ENCODE results near the gene STAT4.
A peak's percentile ranks its signal among the peaks of the same experiment; 100 is the strongest.
"Not testable (repeated sequence)": the region's sequence is repeated elsewhere in the genome, so short reads cannot be mapped to it uniquely, and the experiment has no call there.

STAT4 gene

GRCh38 chr2:190996947-190997346 is 153.8 kb downstream of the STAT4 start:
- TF ChIP-seq CTCF (IDR thresholded peaks at IDR 0.05; ENCODE audit: low read length, missing control alignments) = no peak
- no peak overlapping the region for H3K4me3 ChIP-seq (replicated peaks; ENCODE audit: low read depth, low read length)
- DNase-seq (ENCODE audit: low read depth) = no peak

- peak; percentile 56 for DNase-seq (ENCODE audit: low read depth)
Observed at GRCh38 chr2:190996338-190996946, 154.4 kb downstream of the STAT4 start.

DNA sequence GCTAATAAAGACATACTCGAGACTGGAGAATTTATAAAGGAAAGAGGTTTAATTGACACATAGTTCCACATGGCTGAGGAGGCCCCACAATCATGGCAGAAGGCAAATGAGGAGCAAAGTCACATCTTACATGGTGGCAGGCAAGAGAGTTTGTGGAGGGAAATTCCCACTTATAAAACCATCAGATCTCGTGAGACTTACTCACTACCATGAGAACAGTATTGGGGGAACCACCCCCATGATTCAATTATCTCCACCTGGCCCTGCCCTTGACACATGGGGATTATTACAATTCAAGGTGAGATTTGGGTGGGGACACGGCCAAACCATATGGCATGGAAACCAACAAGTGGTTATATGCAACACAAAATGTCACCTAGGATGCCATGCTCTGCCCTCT is 155.5 kb downstream of the STAT4 start:
- not testable (repeated sequence) for H3K4me3 ChIP-seq (replicated peaks; ENCODE audit: low read depth, low read length); DNase-seq (ENCODE audit: low read depth)

More at GRCh38 chr2:190996338-190996946, 154.4 kb downstream of the STAT4 start:
- peak; percentile 88 for TF ChIP-seq CTCF (IDR thresholded peaks at IDR 0.05; ENCODE audit: low read length, missing control alignments)
- no peak overlapping the region for H3K4me3 ChIP-seq (replicated peaks; ENCODE audit: low read depth, low read length)

- no peak overlapping the region for H3K4me3 ChIP-seq (replicated peaks; ENCODE audit: low read depth, low read length)
- TF ChIP-seq CTCF (IDR thresholded peaks at IDR 0.05; ENCODE audit: low read length, missing control alignments) = no peak
- no peak for DNase-seq (ENCODE audit: low read depth)
Observed at GRCh38 chr2:190994148-190994547, 156.6 kb downstream of the STAT4 start.

DNA sequence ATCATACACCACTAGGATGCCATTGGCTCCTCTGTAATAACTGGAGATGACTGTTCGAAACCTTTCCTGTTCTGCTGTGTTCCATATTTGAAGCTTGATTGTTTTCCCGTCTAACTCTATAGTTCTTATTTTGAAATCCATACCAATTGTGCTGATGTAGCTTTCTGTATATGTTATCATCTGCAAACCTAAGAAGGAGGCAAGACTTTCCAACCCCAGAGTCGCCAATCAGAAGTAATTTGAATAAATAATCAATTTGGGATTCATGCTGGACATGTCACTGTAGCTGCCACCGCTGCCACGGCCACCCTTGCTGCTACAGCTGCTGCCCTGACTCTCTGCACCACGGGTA is 157.5 kb downstream of the STAT4 start:
- H3K4me3 ChIP-seq (replicated peaks; ENCODE audit: low read depth, low read length) = no peak overlapping the region
- TF ChIP-seq CTCF (IDR thresholded peaks at IDR 0.05; ENCODE audit: low read length, missing control alignments) = no peak
- DNase-seq (ENCODE audit: low read depth) = no peak

- H3K4me3 ChIP-seq (replicated peaks; ENCODE audit: low read depth, low read length) = no peak overlapping the region
- DNase-seq (ENCODE audit: low read depth) = no peak
- no peak for TF ChIP-seq CTCF (IDR thresholded peaks at IDR 0.05; ENCODE audit: low read length, missing control alignments)
Observed at GRCh38 chr2:190990132-190990531, 160.7 kb downstream of the STAT4 start.

GRCh38 chr2:190988910-190989309 is 161.9 kb downstream of the STAT4 start:
- no peak for DNase-seq (ENCODE audit: low read depth)
- H3K4me3 ChIP-seq (replicated peaks; ENCODE audit: low read depth, low read length) = no peak overlapping the region
- no peak for TF ChIP-seq CTCF (IDR thresholded peaks at IDR 0.05; ENCODE audit: low read length, missing control alignments)

Data from fibroblast of pulmonary artery (primary cell).